Measurements from ENCODE around the gene PXK. TPM values are rescaled to one million over a fixed set of nuclear protein-coding genes. Genes with fewer than 3 reads are reported as not detected.

The PXK gene
- total RNA-seq, 2 donors from 2014 or later = 9.3 to 11.4 TPM

- H3K36me3 ChIP-seq = no peaks in the 10 kb centered on the region
- no peaks in the 10 kb centered on the region for H3K9me3 ChIP-seq
- intact Hi-C loops (cut with DNase I) = no loop called here
- no peak for TF ChIP-seq CTCF (IDR thresholded peaks at IDR 0.05)
- H3K4me1 ChIP-seq = peaks cover 6% of the 10 kb centered on the region
- H3K4me3 ChIP-seq = no peak overlapping the region
- no peaks in the 10 kb centered on the region for H3K27me3 ChIP-seq
- H3K9ac ChIP-seq (ENCODE audit: low read depth in 2 of 2, low read length in 2 of 2) = peak overlapping the region in 1 of 2 donors; percentile 15
- DNase-seq = peak; percentile 84
- peak overlapping the region; percentile 72 for H3K27ac ChIP-seq
Measured at GRCh38 chr3:58471025-58471887, 138.6 kb downstream of the PXK start.

GRCh38 chr3:58473275-58473674 is 140.6 kb downstream of the PXK start:
- no peak overlapping the region for H3K4me3 ChIP-seq
- no peaks in the 10 kb centered on the region for H3K9me3 ChIP-seq
- H3K36me3 ChIP-seq = no peaks in the 10 kb centered on the region
- H3K27ac ChIP-seq = no peak overlapping the region
- no peaks in the 10 kb centered on the region for H3K27me3 ChIP-seq
- H3K9ac ChIP-seq (ENCODE audit: low read depth in 2 of 2, low read length in 2 of 2) = no peak overlapping the region
- TF ChIP-seq CTCF (IDR thresholded peaks at IDR 0.05) = no peak
- intact Hi-C loops (cut with DNase I) = no loop called here
- peaks cover 6% of the 10 kb centered on the region for H3K4me1 ChIP-seq
- no peak for DNase-seq

GRCh38 chr3:58474348-58474911 is 141.7 kb downstream of the PXK start:
- Histone ChIP-seq H3K4me1 (peaks cover 6% of the 10 kb centered on the region), H3K27me3 (no peaks in the 10 kb centered on the region), H3K27ac (no peak overlapping the region), H3K9me3 (no peaks in the 10 kb centered on the region), H3K4me3 (no peak overlapping the region), H3K36me3 (no peaks in the 10 kb centered on the region), H3K9ac (ENCODE audit: low read depth in 2 of 2, low read length in 2 of 2) (no peak overlapping the region)
- no peak for TF ChIP-seq CTCF (IDR thresholded peaks at IDR 0.05)
- no peak for DNase-seq
- intact Hi-C loops (cut with DNase I) = no loop called here

- DNase-seq = no peak
- Histone ChIP-seq H3K4me1 (peaks cover 6% of the 10 kb centered on the region), H3K36me3 (no peaks in the 10 kb centered on the region), H3K9me3 (no peaks in the 10 kb centered on the region), H3K27me3 (no peaks in the 10 kb centered on the region), H3K9ac (ENCODE audit: low read depth in 2 of 2, low read length in 2 of 2) (no peak overlapping the region), H3K27ac (no peak overlapping the region), H3K4me3 (no peak overlapping the region)
- intact Hi-C loops (cut with DNase I) = no loop called here
- no peak for TF ChIP-seq CTCF (IDR thresholded peaks at IDR 0.05)
Measured at GRCh38 chr3:58474967-58475578, 142.4 kb downstream of the PXK start.

Other genes starting within 250 kb of the PXK start
- gene DNASE1L3, start 121.9 kb upstream of the PXK start, total RNA-seq = 1 to 10 TPM; 2.2 to 6.2 TPM
- gene ABHD6, start 95.1 kb upstream of the PXK start, total RNA-seq = 10 to 100 TPM; 16.5 to 24.5 TPM
- gene RPP14, start 26.6 kb upstream of the PXK start, total RNA-seq = 10 to 100 TPM; 17.8 to 19.5 TPM
- 10 to 100 TPM in 1 of 2 donors, 1 to 10 TPM in 1; 9.6 to 13.6 TPM for gene HTD2, start 26.4 kb upstream of the PXK start, total RNA-seq
- gene PDHB, start 100.9 kb downstream of the PXK start, total RNA-seq = 10 to 100 TPM; 66.9 to 87.4 TPM
- 10 to 100 TPM in 1 of 2 donors, 1 to 10 TPM in 1; 8.1 to 10.2 TPM for gene KCTD6, start 159.2 kb downstream of the PXK start, total RNA-seq
- 10 to 100 TPM; 14.6 to 22.4 TPM for gene ACOX2, start 204.3 kb downstream of the PXK start, total RNA-seq
- 1 to 10 TPM; 2.2 to 5.1 TPM for gene FAM107A, start 244.5 kb downstream of the PXK start, total RNA-seq